Measurements from ENCODE around the gene C12orf60. TPM values are rescaled to one million over a fixed set of nuclear protein-coding genes. Genes with fewer than 3 reads are reported as not detected.

Gene C12orf60
- total RNA-seq, 1 donor from 2014 or later, result 2.0 TPM

GRCh38 chr12:14769969-14770495 lies 33.4 kb upstream of the C12orf60 start:
- FAIRE-seq (no peak), DNase-seq (ENCODE audit: low read depth) (peak; percentile 60)
- peaks cover 9% of the 10 kb centered on the region for H3K4me1 Mint-ChIP-seq (ENCODE audit: low read depth, unreplicated experiment)
- H3K9me3 ChIP-seq (ENCODE audit: insufficient read depth, low read depth, low read length), result no peaks in the 10 kb centered on the region
- H3K27ac Mint-ChIP-seq (ENCODE audit: unreplicated experiment), result peak overlapping the region; percentile 96
- H3K27me3 Mint-ChIP-seq (ENCODE audit: low read depth, unreplicated experiment), result no peaks in the 10 kb centered on the region
- no peaks in the 10 kb centered on the region for H3K27me3 ChIP-seq (ENCODE audit: insufficient read depth, low read length)
- peaks cover 8% of the 10 kb centered on the region for H3K4me1 ChIP-seq (ENCODE audit: insufficient read depth, low read length)
- peaks cover 22% of the 10 kb centered on the region for H3K79me2 ChIP-seq (ENCODE audit: insufficient read depth, low read length)
- peaks cover 13% of the 10 kb centered on the region for H4K20me1 ChIP-seq (ENCODE audit: insufficient read depth, low read length)
- H3K36me3 Mint-ChIP-seq (ENCODE audit: low read depth, unreplicated experiment), result peaks cover 18% of the 10 kb centered on the region
- H3K9me3 Mint-ChIP-seq (ENCODE audit: unreplicated experiment), result peaks cover 3% of the 10 kb centered on the region
- H3K4me3 ChIP-seq (ENCODE audit: insufficient read depth, low read depth, low read length), result peak overlapping the region; percentile 81
- peak overlapping the region; percentile 84 for H3K27ac ChIP-seq (ENCODE audit: low read depth, low read length)
- H3K9ac ChIP-seq (ENCODE audit: low read length), result peak overlapping the region; percentile 86
- peak overlapping the region; percentile 96 for H3K4me3 Mint-ChIP-seq (ENCODE audit: unreplicated experiment)
- TF ChIP-seq CTCF (IDR thresholded peaks at IDR 0.05; ENCODE audit: insufficient read depth, low read depth, low read length), result peak; percentile 47
- no peak for TF ChIP-seq EZH2 (IDR thresholded peaks at IDR 0.05; ENCODE audit: insufficient read depth, low read length)
- peaks cover 3% of the 10 kb centered on the region for H3K36me3 ChIP-seq (ENCODE audit: insufficient read depth, low read length)
- peak overlapping the region; percentile 77 for H2AFZ ChIP-seq (ENCODE audit: low read depth, low read length)
- H3K4me2 ChIP-seq (ENCODE audit: low read length), result peak overlapping the region; percentile 88

- H3K79me2 ChIP-seq (ENCODE audit: insufficient read depth, low read length), result peaks cover 27% of the 10 kb centered on the region
- Mint-ChIP-seq H3K4me1 (ENCODE audit: low read depth, unreplicated experiment) (peaks cover 12% of the 10 kb centered on the region), H3K9me3 (ENCODE audit: unreplicated experiment) (peaks cover 2% of the 10 kb centered on the region), H3K4me3 (ENCODE audit: unreplicated experiment) (peak overlapping the region; percentile 96), H3K27me3 (ENCODE audit: low read depth, unreplicated experiment) (no peaks in the 10 kb centered on the region), H3K27ac (ENCODE audit: unreplicated experiment) (peak overlapping the region; percentile 96), H3K36me3 (ENCODE audit: low read depth, unreplicated experiment) (peaks cover 14% of the 10 kb centered on the region)
- peaks cover 3% of the 10 kb centered on the region for H3K36me3 ChIP-seq (ENCODE audit: insufficient read depth, low read length)
- peak overlapping the region; percentile 86 for H3K9ac ChIP-seq (ENCODE audit: low read length)
- peak overlapping the region; percentile 88 for H3K4me2 ChIP-seq (ENCODE audit: low read length)
- H3K27ac ChIP-seq (ENCODE audit: low read depth, low read length), result peak overlapping the region; percentile 84
- peak overlapping the region; percentile 77 for H2AFZ ChIP-seq (ENCODE audit: low read depth, low read length)
- peaks cover 15% of the 10 kb centered on the region for H3K4me1 ChIP-seq (ENCODE audit: insufficient read depth, low read length)
- H4K20me1 ChIP-seq (ENCODE audit: insufficient read depth, low read length), result peaks cover 13% of the 10 kb centered on the region
- H3K4me3 ChIP-seq (ENCODE audit: insufficient read depth, low read depth, low read length), result peak overlapping the region; percentile 81
- FAIRE-seq (no peak), DNase-seq (ENCODE audit: low read depth) (peak; percentile 82)
- no peaks in the 10 kb centered on the region for H3K27me3 ChIP-seq (ENCODE audit: insufficient read depth, low read length)
- H3K9me3 ChIP-seq (ENCODE audit: insufficient read depth, low read depth, low read length), result no peaks in the 10 kb centered on the region
- TF ChIP-seq CTCF (IDR thresholded peaks at IDR 0.05; ENCODE audit: insufficient read depth, low read depth, low read length), result no peak
- no peak for TF ChIP-seq EZH2 (IDR thresholded peaks at IDR 0.05; ENCODE audit: insufficient read depth, low read length)
These were observed 32.7 kb upstream of the C12orf60 start for GRCh38 chr12:14770496-14771461.

Data from astrocyte (in vitro differentiated cells and primary cell).